WTC11 (cell line): ENCODE measurements around the gene PIK3C2G. TPM values are rescaled to one million over a fixed set of nuclear protein-coding genes. Genes with fewer than 3 reads are reported as not detected.

Experiments used
- ATAC-seq: fragments of 200-7000 bp; cut with Tn5 transposase; 2 replicates; pipeline ENCODE4 v1.10.0; 2021; ENCODE audit warnings: mild to moderate bottlenecking, moderate library complexity
- CTCF ChIA-PET: fragments of 300-600 bp; sonication (Branson Sonifier 250); formaldehyde crosslinking; loops from one replicate; lab custom pipeline; 2021; ENCODE audit warnings: antibody characterized with exemption; lab: Charles Lee
- POLR2A ChIA-PET: fragments of 350-600 bp; sonication (Branson Sonifier 250); formaldehyde crosslinking; loops from one replicate; lab custom pipeline; 2021; ENCODE audit warnings: antibody characterized with exemption; lab: Charles Lee
- DNase-seq: peaks from one replicate; pipeline ENCODE4 v3.0.0; 2021; ENCODE audit warnings: low spot score
- H3K27ac Mint-ChIP-seq: 2 replicates; pipeline ENCODE4 v1.8.0; 2021; ENCODE audit warnings: mixed read lengths
- H3K27me3 Mint-ChIP-seq: 2 replicates; pipeline ENCODE4 v1.8.0; 2021; ENCODE audit warnings: low read depth, mild to moderate bottlenecking, moderate library complexity, mixed read lengths
- H3K36me3 Mint-ChIP-seq: 2 replicates; pipeline ENCODE4 v1.8.0; 2021; ENCODE audit warnings: mixed read lengths
- H3K4me1 Mint-ChIP-seq: 2 replicates; pipeline ENCODE4 v1.8.0; 2022; ENCODE audit warnings: mixed read lengths
- H3K4me3 Mint-ChIP-seq: 2 replicates; pipeline ENCODE4 v1.8.0; 2021; ENCODE audit warnings: mild to moderate bottlenecking, moderate library complexity, mixed read lengths
- H3K9me3 Mint-ChIP-seq: 2 replicates; pipeline ENCODE4 v1.8.0; 2021; ENCODE audit warnings: mixed read lengths
- AFF4 ChIP-seq: sonication (generic); formaldehyde crosslinking; IDR thresholded peaks from 2 replicates; pipeline ENCODE4 v1.8.1; 2023; ENCODE audit warnings: mild to moderate bottlenecking, missing genetic modification reagents, borderline replicate concordance
- ATF1 ChIP-seq: sonication (generic); formaldehyde crosslinking; IDR thresholded peaks from 2 replicates; pipeline ENCODE4 v1.8.1; 2023; ENCODE audit warnings: mild to moderate bottlenecking, moderate library complexity, missing genetic modification reagents
- CBFB ChIP-seq: sonication (generic); formaldehyde crosslinking; IDR thresholded peaks from 2 replicates; pipeline ENCODE4 v1.8.1; 2022; ENCODE audit warnings: mild to moderate bottlenecking, low read depth, missing genetic modification reagents
- CREM ChIP-seq: sonication (generic); formaldehyde crosslinking; IDR thresholded peaks from 2 replicates; pipeline ENCODE4 v1.8.1; 2022; ENCODE audit warnings: mild to moderate bottlenecking, missing genetic modification reagents, moderate library complexity
- CTCF ChIP-seq: fragments of 200-600 bp; IDR thresholded peaks from 2 replicates; pipeline ENCODE4 v1.8.0; 2022; ENCODE audit warnings: antibody characterized with exemption
- E2F5 ChIP-seq: sonication (generic); formaldehyde crosslinking; IDR thresholded peaks from 2 replicates; pipeline ENCODE4 v1.8.1; 2022; ENCODE audit warnings: mild to moderate bottlenecking, moderate library complexity, missing genetic modification reagents
- FOXJ3 ChIP-seq: sonication (generic); formaldehyde crosslinking; IDR thresholded peaks from 2 replicates; pipeline ENCODE4 v1.9.0; 2021; ENCODE audit warnings: missing genetic modification reagents, mild to moderate bottlenecking, borderline replicate concordance
- FOXK1 ChIP-seq: sonication (generic); formaldehyde crosslinking; IDR thresholded peaks from 2 replicates; pipeline ENCODE4 v1.8.0; 2022; ENCODE audit warnings: mild to moderate bottlenecking, moderate library complexity, missing genetic modification reagents
- HMGA2 ChIP-seq: fragments of 250-450 bp; sonication (Bioruptor Pico); IDR thresholded peaks from 2 replicates; pipeline ENCODE4 v1.4.0; 2021; ENCODE audit warnings: mild to moderate bottlenecking, moderate library complexity
- JAZF1 ChIP-seq: fragments of 250-450 bp; sonication (Bioruptor Pico); IDR thresholded peaks from 2 replicates; pipeline ENCODE4 v1.9.0; 2021; ENCODE audit warnings: moderate library complexity, mild to moderate bottlenecking, inconsistent platforms
- JUN ChIP-seq: sonication (generic); formaldehyde crosslinking; IDR thresholded peaks from 2 replicates; pipeline ENCODE4 v1.8.0; 2023; ENCODE audit warnings: mild to moderate bottlenecking, missing genetic modification reagents
- MXD4 ChIP-seq: fragments of 250-450 bp; sonication (Bioruptor Pico); IDR thresholded peaks from 2 replicates; pipeline ENCODE4 v1.8.0; 2021; ENCODE audit warnings: mild to moderate bottlenecking, moderate library complexity, borderline replicate concordance
- SOX15 ChIP-seq: fragments of 250-450 bp; sonication (Bioruptor Pico); IDR thresholded peaks from 2 replicates; pipeline ENCODE4 v1.9.0; 2021; ENCODE audit warnings: mild to moderate bottlenecking
- ZMAT4 ChIP-seq: fragments of 250-450 bp; sonication (Bioruptor Pico); IDR thresholded peaks from 2 replicates; pipeline ENCODE4 v1.9.0; 2021; ENCODE audit warnings: mild to moderate bottlenecking
- ZNF219 ChIP-seq: sonication (generic); formaldehyde crosslinking; IDR thresholded peaks from 2 replicates; pipeline ENCODE4 v1.8.0; 2023; ENCODE audit warnings: missing genetic modification reagents, mild to moderate bottlenecking, borderline replicate concordance
- ZNF281 ChIP-seq: sonication (generic); formaldehyde crosslinking; IDR thresholded peaks from 2 replicates; pipeline ENCODE4 v1.8.0; 2023; ENCODE audit warnings: mild to moderate bottlenecking, missing genetic modification reagents
- ZNF532 ChIP-seq: fragments of 250-450 bp; sonication (Bioruptor Pico); IDR thresholded peaks from 2 replicates; pipeline ENCODE4 v1.9.0; 2021; ENCODE audit warnings: mild to moderate bottlenecking, borderline replicate concordance
- total RNA-seq: library from RNA; stranded (reverse); gene quantifications from 3 replicates; pipeline ENCODE4 v1.2.3, GENCODE V29; 2021

PIK3C2G gene
- total RNA-seq, 1 experiment from 2014 or later, result not detected

- POLR2A ChIA-PET, result no interaction called here
- no peak for ATAC-seq
- no peak for TF ChIP-seq FOXK1 (CRISPR knock-in tag)
- TF ChIP-seq ZNF532 (CRISPR knock-in tag), result no peak
- TF ChIP-seq CBFB, result no peak
- no peak for TF ChIP-seq AFF4 (CRISPR knock-in tag)
- no peak for TF ChIP-seq JAZF1 (CRISPR knock-in tag)
- no peak for TF ChIP-seq ZNF281 (CRISPR knock-in tag)
- TF ChIP-seq FOXJ3 (CRISPR knock-in tag), result no peak
- no peak for TF ChIP-seq SOX15 (CRISPR knock-in tag)
- no peak for TF ChIP-seq CREM
- TF ChIP-seq CTCF, result no peak
- TF ChIP-seq ZMAT4 (CRISPR knock-in tag), result no peak
- TF ChIP-seq MXD4 (CRISPR knock-in tag), result no peak
- no peak for TF ChIP-seq E2F5 (CRISPR knock-in tag)
- no peak for TF ChIP-seq JUN (CRISPR knock-in tag)
- no peak for TF ChIP-seq HMGA2 (CRISPR knock-in tag)
- TF ChIP-seq ZNF219 (CRISPR knock-in tag), result no peak
- no peak for TF ChIP-seq ATF1 (CRISPR knock-in tag)
- Mint-ChIP-seq H3K36me3 (no peaks in the 10 kb centered on the region), H3K9me3 (no peaks in the 10 kb centered on the region), H3K27ac (no peak overlapping the region), H3K4me1 (peaks cover 17% of the 10 kb centered on the region), H3K27me3 (peaks cover 17% of the 10 kb centered on the region), H3K4me3 (no peak overlapping the region)
- CTCF ChIA-PET, result no interaction called here
- DNase-seq, result no peak
Measured at GRCh38 chr12:18684430-18684829, 423.1 kb downstream of the PIK3C2G start.
